Fibroblast of lung (primary cell): ENCODE results near the gene APC2. TPM values are rescaled to one million over a fixed set of nuclear protein-coding genes. Genes with fewer than 3 reads are reported as not detected.

ENCODE experiments used
- DNase-seq, 2 donors: peaks; one replicate each; pipeline versions ENCODE4 v3.0.0 to v3.0.0-alpha.2; 2010; ENCODE audit warnings: low read depth in 2 of 2
- H2AFZ ChIP-seq: 2 replicates; pipeline ENCODE4 v1.5.1; 2012; ENCODE audit warnings: low read length, control low read depth, inconsistent platforms
- H3K27ac ChIP-seq: 2 replicates; pipeline ENCODE4 v1.5.1; 2011; ENCODE audit warnings: low read length, control low read depth; ENCODE audit not compliant: insufficient read depth
- H3K27me3 ChIP-seq: 2 replicates; pipeline ENCODE4 v1.5.1; 2011; ENCODE audit warnings: mild to moderate bottlenecking, low read length; ENCODE audit not compliant: control insufficient read depth, insufficient read depth
- H3K36me3 ChIP-seq: 2 replicates; pipeline ENCODE4 v1.5.1; 2011; ENCODE audit warnings: low read length; ENCODE audit not compliant: control insufficient read depth, insufficient read depth
- H3K4me1 ChIP-seq: 2 replicates; pipeline ENCODE4 v1.5.1; 2011; ENCODE audit warnings: low read length; ENCODE audit not compliant: control insufficient read depth, insufficient read depth; ENCODE audit errors: extremely low read depth
- H3K4me2 ChIP-seq: 2 replicates; pipeline ENCODE4 v1.5.1; 2011; ENCODE audit warnings: low read length, control low read depth; ENCODE audit not compliant: insufficient read depth; ENCODE audit errors: extremely low read depth
- H3K4me3 ChIP-seq, 4 experiments: fragments of 200-600 bp in 1 of 4; sonication (generic) in 1 of 4; replicated peaks in 1 of 4; 2 replicates each; pipeline ENCODE4 v1.5.1; 2011 to 2016; ENCODE audit warnings: low read length in 4 of 4, low read depth in 3 of 4, mild to moderate bottlenecking in 3 of 4, control low read depth in 2 of 4, inconsistent platforms in 1 of 4, mixed read lengths in 1 of 4; ENCODE audit not compliant: insufficient read depth in 1 of 4; ENCODE audit errors: control extremely low read depth in 1 of 4
- H3K79me2 ChIP-seq: 2 replicates; pipeline ENCODE4 v1.5.1; 2012; ENCODE audit warnings: mild to moderate bottlenecking, low read length, inconsistent platforms; ENCODE audit not compliant: control insufficient read depth, insufficient read depth
- H3K9ac ChIP-seq: 2 replicates; pipeline ENCODE4 v1.5.1; 2011; ENCODE audit warnings: mild to moderate bottlenecking, low read length, control low read depth; ENCODE audit not compliant: insufficient read depth
- H3K9me3 ChIP-seq: 2 replicates; pipeline ENCODE4 v1.5.1; 2012; ENCODE audit warnings: low read depth, low read length; ENCODE audit not compliant: control insufficient read depth, insufficient read depth
- H4K20me1 ChIP-seq: 2 replicates; pipeline ENCODE4 v1.5.1; 2011; ENCODE audit warnings: low read length; ENCODE audit not compliant: control insufficient read depth, insufficient read depth; ENCODE audit errors: extremely low read depth
- EZH2 ChIP-seq: IDR thresholded peaks from 2 replicates; pipeline ENCODE4 v1.5.1; 2012; ENCODE audit warnings: low read length, control low read depth, mild to moderate bottlenecking; ENCODE audit errors: missing control alignments
- polyA plus RNA-seq, 2 donors: library from polyadenylated mRNA; depleted of rRNA in 1 of 2; stranded (reverse) in 1 of 2; unstranded in 1 of 2; fragments of >200 nt; gene quantifications; 2 replicates each; pipeline ENCODE4 v1.2.1, GENCODE V29; 2011 to 2012; ENCODE audit warnings: missing spikeins in 1 of 2
- total RNA-seq: library from RNA; depleted of rRNA; stranded (reverse); fragments of >200 nt; gene quantifications from 2 replicates; pipeline ENCODE4 v1.2.1, GENCODE V29; 2014
- TF ChIP-seq, protein P1 (sequence below), 2 donors: IDR thresholded peaks in 1 of 2; conservative IDR thresholded peaks in 1 of 2; 1 replicate in 1 of 2; 2 replicates in 1 of 2; pipeline ENCODE4 v1.5.1; 2011 to 2012; ENCODE audit warnings: low read length in 2 of 2, control low read depth in 1 of 2, inconsistent platforms in 1 of 2, low read depth in 1 of 2, mild to moderate bottlenecking in 1 of 2

The APC2 gene
- total and polyA plus RNA-seq, 2 donors (not counting 1 experiment from before 2014, with no cell fraction given): 0.01 to 0.50 TPM

DNA sequence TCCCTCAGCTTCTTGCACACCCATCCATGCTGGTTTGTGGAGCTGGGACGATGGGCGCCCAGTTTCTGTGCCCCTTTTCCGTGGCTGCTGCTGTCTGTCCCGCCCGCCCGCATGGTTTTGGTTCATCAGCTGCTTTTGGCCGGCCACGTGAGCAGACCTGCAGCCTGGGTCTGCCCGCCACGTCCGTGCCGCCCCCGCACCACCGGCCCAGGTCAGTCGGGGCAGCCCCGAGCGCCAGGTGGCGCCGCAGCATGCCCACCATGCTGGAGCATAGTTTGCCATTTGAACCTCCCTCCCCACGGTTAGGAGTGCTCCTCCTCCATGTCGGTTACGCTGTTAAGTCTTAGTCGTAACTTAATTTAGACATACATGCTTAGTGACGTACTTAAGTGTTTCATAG lies 27.0 kb upstream of the APC2 start:
- no peak overlapping the region for H3K9ac ChIP-seq
- H3K4me2 ChIP-seq: no peak overlapping the region
- no peak overlapping the region for H3K4me3 ChIP-seq
- H3K27ac ChIP-seq: no peak overlapping the region
- H3K9me3 ChIP-seq: no peaks in the 10 kb centered on the region
- no peaks in the 10 kb centered on the region for H3K4me1 ChIP-seq
- H3K36me3 ChIP-seq: peaks cover 62% of the 10 kb centered on the region
- no peaks in the 10 kb centered on the region for H3K27me3 ChIP-seq
- H4K20me1 ChIP-seq: no peaks in the 10 kb centered on the region
- H2AFZ ChIP-seq: no peak overlapping the region
- no peak for TF ChIP-seq EZH2
- TF ChIP-seq, protein P1, sequence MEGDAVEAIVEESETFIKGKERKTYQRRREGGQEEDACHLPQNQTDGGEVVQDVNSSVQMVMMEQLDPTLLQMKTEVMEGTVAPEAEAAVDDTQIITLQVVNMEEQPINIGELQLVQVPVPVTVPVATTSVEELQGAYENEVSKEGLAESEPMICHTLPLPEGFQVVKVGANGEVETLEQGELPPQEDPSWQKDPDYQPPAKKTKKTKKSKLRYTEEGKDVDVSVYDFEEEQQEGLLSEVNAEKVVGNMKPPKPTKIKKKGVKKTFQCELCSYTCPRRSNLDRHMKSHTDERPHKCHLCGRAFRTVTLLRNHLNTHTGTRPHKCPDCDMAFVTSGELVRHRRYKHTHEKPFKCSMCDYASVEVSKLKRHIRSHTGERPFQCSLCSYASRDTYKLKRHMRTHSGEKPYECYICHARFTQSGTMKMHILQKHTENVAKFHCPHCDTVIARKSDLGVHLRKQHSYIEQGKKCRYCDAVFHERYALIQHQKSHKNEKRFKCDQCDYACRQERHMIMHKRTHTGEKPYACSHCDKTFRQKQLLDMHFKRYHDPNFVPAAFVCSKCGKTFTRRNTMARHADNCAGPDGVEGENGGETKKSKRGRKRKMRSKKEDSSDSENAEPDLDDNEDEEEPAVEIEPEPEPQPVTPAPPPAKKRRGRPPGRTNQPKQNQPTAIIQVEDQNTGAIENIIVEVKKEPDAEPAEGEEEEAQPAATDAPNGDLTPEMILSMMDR (conservative IDR thresholded peaks at IDR 0.05 in 1 of 2, IDR thresholded peaks at IDR 0.05 in 1 of 2; ENCODE audit: low read depth in 1 of 2, low read length in 2 of 2): no peak
- DNase-seq: no peak
- H3K79me2 ChIP-seq: peaks cover 63% of the 10 kb centered on the region

DNA sequence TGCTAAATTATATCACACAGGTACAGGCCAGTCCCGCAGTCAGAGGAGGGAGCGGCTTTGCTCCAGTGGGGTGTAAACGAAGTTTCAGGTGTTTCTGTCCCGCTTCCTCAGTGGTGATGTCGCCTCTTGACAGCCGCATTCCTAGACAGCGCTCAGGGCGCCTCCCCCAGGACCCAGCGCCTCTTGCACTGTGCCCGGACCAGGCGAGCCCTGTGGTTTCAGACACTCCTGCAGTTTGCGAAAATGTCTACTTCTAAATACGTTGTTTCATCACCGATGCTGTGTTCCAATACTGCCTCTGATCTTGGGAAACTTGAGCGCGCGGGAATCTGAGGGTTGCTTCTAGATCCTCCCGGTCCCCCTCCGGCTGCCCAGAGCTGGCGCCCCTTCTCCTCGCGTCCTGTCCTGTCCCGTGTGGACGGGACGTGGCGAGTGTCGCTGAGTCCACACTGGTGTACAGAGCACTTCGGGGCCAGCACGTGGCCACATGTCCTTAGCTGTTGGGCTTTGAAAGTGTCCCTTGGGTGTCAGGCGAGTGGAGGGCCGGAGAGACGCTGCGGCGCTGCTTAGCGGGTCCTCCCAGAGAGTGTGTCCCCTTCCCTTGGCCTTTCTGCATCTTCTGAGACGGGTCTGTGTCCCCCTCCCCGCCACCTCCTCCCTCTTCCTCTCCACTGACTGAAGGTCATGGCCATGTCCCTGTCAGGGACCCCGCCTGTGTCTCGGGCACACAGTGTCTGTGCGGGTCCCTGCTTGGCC lies 26.3 kb upstream of the APC2 start:
- Histone ChIP-seq H3K4me2 (no peak overlapping the region), H2AFZ (no peak overlapping the region), H3K79me2 (peaks cover 57% of the 10 kb centered on the region), H3K4me1 (no peaks in the 10 kb centered on the region), H3K36me3 (peaks cover 57% of the 10 kb centered on the region), H3K9me3 (no peaks in the 10 kb centered on the region), H3K27me3 (no peaks in the 10 kb centered on the region), H3K4me3 (no peak overlapping the region), H3K27ac (no peak overlapping the region), H4K20me1 (no peaks in the 10 kb centered on the region), H3K9ac (no peak overlapping the region)
- TF ChIP-seq, protein P1 (conservative IDR thresholded peaks at IDR 0.05 in 1 of 2, IDR thresholded peaks at IDR 0.05 in 1 of 2; ENCODE audit: low read depth in 1 of 2, low read length in 2 of 2): no peak
- TF ChIP-seq EZH2: no peak
- no peak for DNase-seq

DNA sequence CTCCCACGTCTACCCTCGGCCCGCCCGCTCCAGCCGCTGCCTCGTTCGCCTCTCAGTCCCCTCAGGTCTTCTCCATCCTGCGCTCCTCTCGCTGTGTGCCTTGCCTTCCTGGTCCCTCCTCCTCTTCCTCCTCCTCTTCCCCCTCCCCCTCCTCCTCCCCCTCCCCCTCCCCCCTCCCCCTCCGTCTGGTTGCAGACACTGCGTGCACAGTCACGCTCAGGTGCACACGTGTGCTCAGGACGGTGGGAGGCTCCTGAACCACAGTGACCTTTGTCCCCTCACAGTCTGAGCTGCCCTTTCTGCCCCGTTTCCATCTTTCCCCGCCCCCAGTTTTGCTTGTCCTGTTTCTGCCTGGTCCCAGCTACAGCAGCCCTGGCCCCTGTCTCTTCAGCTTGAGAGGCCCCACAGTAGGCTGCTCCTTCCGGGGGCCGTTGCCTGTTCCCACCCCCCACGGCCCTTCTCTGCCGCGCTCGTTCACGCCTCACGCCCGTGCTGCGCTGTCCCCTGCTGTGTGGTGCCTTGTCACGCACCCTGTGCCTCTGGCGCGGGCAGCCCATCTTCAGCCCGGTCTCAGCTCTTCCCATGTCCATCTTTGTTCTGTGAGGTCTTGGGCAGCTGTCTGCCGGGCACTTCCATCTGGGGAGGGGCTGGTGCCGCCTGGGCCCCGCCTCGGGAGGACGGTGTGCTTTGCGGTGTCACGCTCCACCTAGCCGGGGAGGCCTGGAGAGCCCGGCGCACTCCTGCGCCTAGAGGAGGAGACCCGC lies 25.5 kb upstream of the APC2 start:
- Histone ChIP-seq H4K20me1 (no peaks in the 10 kb centered on the region), H3K9me3 (no peaks in the 10 kb centered on the region), H3K27ac (no peak overlapping the region), H3K36me3 (peaks cover 56% of the 10 kb centered on the region), H3K27me3 (no peaks in the 10 kb centered on the region), H3K4me1 (no peaks in the 10 kb centered on the region), H2AFZ (no peak overlapping the region), H3K4me3 (no peak overlapping the region), H3K79me2 (peaks cover 49% of the 10 kb centered on the region), H3K4me2 (no peak overlapping the region), H3K9ac (no peak overlapping the region)
- no peak for DNase-seq
- TF ChIP-seq, protein P1 (conservative IDR thresholded peaks at IDR 0.05 in 1 of 2, IDR thresholded peaks at IDR 0.05 in 1 of 2; ENCODE audit: low read depth in 1 of 2, low read length in 2 of 2): no peak
- TF ChIP-seq EZH2: no peak
